ENCODE results near the gene LRP1.

Gene LRP1

DNA sequence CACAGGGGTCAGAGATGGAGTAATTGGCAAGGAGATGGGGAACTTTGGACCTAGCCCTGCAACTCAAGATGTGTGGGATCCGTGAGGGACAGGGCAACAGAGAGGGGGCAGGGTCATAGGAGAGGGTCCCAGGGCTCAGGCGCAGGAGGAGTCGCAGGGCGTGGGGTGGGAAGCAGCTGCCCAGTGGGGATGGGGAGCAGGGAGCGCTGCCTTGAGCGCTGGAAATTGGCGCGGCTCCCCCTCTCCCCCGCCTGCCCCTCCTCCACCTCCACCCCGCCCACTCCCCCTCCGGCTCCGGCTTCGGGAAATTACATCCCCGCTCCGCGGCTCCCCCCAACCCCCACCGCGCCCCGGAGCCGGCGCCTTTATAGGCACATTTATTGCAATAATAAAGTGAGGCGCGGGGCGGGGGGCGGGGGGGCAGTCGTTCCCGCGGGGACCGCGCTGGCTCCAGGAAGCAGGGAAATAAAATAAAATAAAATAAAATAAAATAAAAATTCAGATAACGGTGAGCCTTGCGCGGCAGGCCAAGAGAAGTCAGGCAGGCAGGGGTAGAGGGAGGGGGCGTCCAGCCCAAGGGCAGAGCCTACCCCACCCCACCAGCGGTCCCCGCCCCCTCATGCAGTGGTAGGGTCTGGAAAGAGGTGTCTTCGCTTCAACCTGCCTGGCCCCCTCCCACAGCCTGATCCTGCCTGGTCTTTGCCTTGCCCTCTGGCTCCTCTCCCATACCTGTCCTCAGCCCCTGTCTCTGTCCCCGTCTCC, 91.9 kb downstream of the LRP1 start:
- in situ Hi-C loops (cut with MboI; ENCODE audit: low sequenced_read_pairs), result no loop called here

DNA sequence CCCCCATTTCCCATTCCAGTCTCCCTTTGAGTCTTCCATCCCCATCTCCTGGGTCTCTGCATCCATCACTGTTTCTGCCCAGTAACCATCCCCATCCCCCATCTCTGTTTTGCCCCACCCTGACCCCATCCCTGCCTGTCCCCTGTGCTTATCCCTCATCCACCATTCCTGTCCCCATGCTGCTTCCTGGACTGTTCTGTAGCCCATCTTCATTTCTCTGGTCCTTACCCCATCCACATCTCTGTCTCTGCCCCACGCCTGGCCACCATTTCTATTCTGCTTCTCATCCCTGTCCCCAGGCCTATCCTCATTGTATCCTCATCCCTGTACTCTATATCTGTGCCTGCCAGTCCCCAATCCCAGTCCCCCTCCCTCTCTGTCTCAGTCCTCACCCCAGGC, 92.5 kb downstream of the LRP1 start:
- in situ Hi-C loops (cut with MboI; ENCODE audit: low sequenced_read_pairs), result no loop called here

DNA sequence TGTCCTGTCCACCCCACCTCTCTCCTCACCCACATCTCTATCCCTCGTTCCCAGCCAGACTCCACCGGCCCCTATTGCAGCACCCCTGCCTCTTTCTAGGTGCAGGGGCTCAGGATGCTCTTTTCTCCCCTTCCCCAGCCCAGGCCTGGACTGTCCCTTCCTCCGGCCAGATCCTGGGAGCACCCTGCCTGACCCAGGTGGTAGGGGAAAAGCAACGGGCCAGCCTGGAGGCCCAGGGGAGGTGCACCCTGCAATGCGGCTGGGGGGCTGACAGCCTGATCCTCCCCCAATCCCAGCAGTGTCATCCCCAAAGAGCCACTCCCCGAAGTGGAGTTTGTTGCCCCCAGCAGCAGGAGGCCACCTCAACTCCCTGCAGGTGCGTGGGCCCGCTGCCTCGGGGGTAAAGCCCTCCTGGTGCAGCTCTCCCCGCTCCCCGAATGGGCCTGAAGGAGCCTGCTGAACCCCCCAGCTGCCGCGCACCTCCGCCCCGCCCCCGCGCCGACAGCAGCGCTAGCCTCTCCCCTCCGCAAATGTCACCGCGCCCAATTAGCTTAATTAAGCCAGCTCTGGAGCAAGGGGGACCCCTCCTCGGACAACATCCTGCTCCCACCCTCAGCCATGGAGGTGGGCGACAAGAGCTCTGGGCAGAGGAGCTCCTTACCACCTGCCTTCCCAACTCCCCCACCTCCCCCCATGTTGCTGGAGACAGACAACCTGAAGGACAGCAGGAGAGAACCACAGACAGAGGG, 93.1 kb downstream of the LRP1 start:
- in situ Hi-C loops (cut with MboI; ENCODE audit: low sequenced_read_pairs), result no loop called here

DNA sequence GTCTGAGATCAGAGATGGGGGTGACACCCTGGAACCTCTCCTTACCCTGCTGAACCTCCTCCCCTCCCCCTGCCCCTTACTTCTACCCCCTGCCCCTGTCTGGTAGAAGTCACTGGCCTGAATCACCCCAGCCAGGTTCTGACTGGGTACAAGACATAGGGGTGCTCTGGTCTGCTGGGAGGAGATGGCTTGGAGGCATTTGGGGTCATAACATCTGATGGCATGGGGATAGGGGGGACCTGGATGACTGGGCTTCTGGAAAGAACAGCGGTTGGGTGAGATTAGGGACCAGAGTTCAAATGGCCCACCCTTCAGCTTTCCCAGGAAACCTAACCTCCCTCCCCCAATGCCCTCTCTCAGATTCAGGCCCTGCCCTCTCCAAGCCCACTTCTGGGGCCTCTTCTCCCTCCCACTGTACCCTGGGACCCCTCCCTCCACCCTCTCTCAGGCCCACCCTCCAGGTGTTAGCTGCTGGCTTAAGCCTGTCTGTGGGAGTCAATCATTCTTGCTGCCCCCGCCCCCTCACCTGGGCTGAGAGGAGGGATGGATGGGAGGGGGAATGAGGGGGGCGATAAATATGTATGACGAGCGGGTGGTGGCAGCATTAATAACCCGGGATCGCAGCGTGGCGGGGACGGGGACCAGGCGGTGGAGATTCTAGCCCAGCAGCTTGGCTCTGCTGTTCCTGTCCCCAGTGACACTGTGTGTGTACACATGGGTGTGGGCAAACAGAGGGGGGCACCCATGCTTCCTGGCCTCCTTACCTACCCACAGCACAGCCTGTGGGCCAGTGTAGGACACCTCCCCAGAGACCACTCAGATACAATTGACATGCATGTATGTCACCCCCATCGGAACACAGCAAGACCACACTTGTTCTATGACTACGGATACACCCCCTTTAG, 94.3 kb downstream of the LRP1 start:
- in situ Hi-C loops (cut with MboI; ENCODE audit: low sequenced_read_pairs), result no loop called here

DNA sequence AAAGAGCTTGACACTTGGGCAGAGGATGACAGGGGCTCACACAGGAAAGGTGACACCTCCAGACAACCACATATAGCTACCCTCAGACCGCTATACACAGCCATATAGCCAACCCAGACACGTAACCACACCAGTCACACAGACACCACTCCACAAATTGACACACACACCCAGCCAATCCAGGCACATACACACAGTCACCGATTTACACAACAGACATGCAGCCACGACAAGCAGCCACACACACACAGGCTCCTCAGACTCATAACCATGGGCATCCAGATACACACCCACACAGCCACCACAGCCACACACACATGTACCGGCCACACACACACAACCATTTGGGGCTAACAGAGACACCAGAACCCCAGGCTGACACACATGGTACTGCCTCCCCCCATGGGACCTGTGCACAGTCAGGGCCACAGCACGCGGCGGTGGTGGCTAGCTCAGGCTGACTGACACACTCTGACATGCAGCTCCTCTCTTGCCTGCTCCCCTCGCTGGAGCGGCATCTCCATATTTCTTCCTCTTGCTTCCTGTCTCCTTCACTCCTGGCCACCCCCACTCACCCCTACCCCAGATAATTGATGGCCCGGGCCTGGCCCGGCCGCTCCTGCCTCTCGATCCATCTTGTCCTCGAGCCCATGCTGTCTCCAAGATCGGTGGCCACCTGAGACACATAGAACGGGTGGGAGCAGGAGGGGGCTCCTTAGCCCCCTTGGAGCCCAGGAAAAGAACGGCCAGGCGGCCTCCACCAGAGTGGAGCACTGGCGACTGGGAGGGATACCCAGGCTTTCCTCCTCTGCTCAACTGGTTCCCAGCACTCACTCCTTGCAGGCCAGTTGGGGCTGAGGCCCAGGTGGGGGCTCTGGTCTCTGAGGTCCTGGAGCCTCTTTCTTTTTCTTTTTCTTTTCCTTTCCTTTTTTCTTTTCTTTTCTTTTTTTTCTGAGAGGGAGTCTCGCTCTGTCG, 95.2 kb downstream of the LRP1 start:
- in situ Hi-C loops (cut with MboI; ENCODE audit: low sequenced_read_pairs), result no loop called here

DNA sequence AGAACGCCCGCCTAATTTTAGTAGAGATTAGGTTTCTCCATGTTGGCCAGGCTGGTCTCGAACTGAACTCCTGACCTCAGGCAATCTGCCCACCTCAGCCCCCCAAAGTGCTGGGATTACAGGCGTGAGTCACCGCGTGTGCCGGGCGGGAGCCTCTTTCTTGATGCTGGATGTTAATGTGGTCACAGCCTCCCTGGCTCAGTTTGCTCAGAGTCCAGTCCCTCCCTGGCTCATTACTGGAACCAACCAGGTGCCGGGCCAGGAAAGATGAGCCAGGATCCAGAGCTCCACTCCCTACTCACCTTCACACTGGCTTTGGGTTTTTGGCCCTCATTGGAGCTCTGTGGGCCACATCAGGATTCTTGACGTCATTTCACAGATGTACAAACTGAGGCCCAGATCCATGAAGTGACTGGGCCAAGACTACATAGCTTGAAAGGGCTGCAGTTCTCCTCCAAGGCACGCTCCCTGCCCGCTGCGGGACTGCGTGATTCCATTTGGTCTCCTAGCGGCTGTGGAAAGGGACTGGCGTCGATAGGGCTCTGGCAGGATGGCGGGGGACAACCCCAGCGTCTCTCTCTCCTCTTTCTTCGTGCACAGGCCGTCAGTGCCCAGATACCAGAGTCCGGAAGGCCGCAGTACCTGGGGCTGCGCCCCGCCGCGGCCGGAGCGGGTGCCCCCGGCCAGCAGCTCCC, 96.1 kb downstream of the LRP1 start:
- in situ Hi-C loops (cut with MboI; ENCODE audit: low sequenced_read_pairs), result no loop called here

DNA sequence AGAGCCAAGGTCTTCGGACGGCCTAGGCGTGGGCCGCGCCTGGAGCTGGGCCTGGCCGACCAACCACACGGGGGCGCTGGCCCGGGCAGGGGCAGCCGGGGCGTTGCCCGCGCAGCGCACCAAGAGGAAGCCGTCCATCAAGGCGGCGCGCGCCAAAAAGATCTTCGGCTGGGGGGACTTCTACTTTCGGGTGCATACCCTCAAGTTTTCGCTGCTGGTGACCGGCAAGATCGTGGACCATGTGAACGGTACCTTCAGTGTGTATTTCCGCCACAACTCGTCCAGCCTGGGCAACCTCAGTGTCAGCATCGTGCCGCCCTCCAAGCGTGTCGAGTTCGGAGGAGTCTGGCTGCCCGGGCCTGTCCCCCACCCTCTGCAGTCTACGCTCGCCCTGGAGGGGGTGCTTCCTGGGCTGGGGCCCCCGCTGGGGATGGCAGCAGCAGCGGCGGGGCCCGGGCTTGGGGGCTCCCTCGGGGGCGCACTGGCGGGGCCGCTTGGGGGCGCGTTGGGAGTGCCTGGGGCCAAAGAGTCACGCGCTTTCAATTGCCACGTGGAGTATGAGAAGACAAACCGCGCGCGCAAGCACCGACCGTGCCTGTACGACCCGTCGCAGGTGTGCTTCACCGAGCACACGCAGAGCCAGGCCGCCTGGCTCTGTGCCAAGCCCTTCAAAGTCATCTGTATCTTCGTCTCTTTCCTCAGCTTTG, 96.8 kb downstream of the LRP1 start:
- in situ Hi-C loops (cut with MboI; ENCODE audit: low sequenced_read_pairs), result no loop called here

DNA sequence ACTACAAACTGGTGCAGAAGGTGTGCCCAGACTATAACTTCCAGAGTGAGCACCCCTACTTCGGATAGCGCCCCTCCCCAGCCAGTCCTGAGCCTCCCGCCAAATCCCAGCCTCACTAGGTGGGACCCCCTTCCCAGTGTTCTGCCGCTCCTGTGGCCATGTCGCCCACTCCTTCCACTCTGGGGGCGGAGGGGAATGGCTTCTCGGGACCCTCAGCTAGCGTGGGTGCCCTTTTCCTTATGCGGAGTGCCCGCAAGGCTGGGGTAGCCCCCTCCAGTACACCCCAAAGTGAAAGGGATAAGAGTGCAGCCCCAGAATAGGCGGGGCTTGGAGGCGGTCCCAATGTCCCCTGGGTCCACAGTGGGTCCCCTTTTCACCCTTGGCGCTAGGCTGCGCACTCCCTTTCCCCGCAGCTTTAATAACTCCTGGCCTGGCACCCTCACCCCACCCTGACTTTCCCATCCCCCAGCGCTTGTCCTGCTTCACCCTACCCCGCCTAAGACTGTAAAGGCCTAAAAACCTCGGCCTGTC, 97.5 kb downstream of the LRP1 start:
- in situ Hi-C loops (cut with MboI; ENCODE audit: low sequenced_read_pairs), result no loop called here

DNA sequence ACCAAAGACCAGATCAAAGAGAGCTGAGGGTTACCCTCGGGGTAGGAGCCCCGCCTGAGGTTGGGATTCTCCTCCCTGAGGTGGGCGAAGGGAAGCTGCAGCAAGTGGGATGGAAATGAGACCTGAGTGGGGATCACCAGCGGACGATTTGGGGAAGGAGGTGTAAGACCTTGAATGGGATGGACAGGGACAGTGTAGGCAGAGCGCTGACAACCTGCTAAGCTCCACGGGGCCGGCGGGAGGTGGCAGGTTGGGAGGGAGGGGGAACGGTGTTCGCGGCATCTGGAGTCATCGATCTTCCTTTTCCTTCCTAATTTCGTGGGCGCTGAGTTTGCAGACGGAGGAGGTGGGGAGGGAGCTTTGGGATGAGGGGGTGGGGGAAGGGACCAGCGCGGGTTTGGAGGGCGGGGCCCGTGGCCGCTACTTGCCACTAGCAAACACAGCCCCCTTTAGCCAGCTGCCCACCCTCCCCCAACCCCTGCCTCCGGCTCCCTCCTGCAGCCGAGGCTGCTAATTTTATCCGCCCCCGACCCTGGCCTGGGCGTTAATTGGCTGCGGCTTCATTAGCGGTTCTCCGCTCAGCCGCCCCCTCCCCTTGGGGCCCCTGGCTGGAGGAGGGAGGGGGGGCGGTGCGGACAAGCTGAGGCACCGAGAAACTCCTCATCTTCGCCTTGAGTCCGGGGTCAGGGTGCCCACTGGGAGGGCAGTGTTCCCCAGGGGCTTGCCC, 98.5 kb downstream of the LRP1 start:
- in situ Hi-C loops (cut with MboI; ENCODE audit: low sequenced_read_pairs), result no loop called here

DNA sequence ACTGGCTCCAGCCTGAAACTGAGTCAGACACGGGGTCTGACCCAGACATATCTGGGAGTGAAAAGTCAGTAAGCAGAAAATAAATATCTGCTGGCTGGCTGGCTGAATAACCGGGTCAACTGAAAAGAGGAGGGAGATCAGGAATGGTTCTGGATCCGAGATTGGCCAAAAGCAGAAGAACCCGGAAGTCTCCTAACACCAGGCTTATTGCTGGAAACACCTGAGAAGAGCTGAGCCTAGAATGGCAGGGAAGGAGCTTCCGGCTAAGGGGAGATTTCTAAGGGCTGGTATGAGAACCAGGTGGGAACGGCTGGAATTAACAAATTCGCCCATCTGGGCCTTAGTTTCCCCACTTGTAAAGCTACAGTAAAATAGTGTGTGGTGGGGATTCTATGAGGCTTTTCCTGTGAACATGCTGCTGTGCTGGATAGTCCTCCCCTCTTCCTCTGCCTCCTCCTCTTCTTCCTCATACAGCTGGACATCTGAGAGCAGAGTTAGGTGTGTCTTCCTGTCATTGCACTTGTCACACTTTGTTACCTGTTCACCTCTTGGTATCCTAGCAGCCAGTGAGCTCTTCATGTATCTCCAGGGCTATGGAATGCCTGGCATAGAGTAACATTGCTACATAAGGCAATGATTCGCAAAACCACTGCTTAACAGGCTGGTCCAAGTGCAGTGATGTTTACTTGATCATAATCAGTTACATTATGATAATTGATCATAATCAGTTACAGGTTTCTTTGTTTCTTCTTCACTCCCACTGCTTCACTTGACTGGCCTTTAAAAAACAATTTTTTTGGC, 99.2 kb downstream of the LRP1 start:
- in situ Hi-C loops (cut with MboI; ENCODE audit: low sequenced_read_pairs), result no loop called here

DNA sequence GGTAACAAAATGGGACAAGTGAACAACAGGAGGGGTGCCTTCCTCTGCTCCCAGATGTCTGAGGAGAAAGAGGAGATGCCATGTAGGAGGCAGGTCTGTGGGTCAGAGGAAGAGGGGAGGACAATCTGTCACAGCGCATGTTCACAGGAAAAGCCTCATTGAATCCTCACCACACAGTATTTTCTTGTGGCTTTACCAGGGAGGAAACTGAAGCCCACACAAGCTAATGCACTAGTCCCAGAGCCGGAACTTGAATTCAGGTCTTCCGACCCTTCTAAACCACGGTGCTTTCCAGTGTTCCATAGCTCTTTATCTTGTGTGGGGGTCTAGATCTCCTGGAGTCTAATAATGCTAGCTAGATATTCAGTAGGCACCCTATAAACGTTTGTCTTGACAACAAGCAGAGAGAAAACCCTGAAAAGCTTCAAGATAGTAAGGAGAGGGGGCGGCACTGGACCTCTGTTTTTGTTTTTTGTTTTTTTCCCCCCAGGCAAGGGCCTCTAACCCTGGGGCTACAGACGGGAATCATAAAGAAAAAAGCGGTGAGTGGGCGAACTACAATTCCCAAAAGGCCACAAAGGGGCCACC, 100.9 kb downstream of the LRP1 start:
- in situ Hi-C loops (cut with MboI; ENCODE audit: low sequenced_read_pairs), result no loop called here

DNA sequence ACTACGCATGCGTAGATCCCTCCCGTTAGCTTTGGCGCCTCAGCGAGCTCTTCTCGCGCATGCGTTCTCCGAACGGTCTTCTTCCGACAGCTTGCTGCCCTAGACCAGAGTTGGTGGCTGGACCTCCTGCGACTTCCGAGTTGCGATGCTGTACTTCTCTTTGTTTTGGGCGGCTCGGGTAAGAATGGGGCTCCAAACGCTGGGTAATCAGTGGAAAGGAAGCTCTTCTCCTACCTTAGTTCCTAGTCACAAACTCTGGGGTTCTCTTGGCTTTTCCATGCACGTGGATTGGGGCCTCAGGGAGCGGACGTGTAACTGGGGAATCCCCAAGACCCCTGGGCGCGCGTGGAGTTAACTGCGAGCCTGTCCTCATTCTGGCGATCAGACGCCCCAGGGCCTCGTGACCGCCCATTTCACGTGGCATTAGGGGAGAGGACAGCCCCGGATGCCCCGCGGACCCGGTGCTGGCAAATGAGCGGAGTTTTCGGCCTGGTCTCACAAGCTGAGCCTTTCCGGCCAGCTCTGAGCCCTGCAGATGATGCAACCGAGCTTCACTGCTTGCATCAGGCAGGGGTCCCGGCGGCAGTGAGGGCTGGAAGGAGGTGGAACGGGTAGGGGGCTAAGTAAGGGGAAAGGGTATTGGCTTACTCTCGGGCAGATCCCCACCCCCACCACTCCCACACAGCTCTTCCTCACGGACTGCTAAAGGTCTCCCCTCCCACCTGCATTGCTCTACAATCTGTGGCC, 101.5 kb downstream of the LRP1 start, which contains the start of gene SHMT2:
Gene SHMT2 (plus strand): TSS at position 78 of the 747 bp plus-strand sequence. CDS start 68 bp downstream, at position 146.
- in situ Hi-C loops (cut with MboI; ENCODE audit: low sequenced_read_pairs), result no loop called here

DNA sequence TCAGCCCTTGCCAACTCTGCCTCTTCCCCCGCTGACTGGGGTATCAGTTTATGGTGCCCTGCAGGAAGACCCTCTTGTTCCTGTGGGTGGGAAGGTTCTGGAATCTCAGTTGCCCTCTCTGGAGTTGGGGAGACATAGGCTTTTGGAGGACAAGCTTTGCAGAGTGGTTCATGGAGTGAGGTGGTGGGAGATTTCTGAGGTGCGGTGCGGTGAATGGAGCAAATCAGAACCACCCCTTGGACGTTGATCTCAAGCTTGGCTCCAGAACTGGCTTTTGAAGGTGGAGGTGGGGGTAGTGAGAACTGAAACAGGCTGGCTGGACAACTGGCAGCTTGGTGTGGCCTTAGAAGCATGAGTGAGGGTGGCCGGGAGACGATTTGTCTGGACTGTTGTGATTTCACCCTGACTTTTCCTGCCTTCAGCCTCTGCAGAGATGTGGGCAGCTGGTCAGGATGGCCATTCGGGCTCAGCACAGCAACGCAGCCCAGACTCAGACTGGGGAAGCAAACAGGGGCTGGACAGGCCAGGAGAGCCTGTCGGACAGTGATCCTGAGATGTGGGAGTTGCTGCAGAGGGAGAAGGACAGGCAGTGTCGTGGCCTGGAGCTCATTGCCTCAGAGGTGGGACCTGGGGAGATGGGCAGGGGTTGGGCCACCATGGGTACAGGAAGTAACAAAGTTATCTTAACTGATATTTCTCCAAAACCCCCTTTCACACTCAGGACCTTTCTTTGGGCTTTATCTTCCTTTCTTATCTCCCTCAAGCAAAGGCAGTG, 102.3 kb downstream of the LRP1 start:
- in situ Hi-C loops (cut with MboI; ENCODE audit: low sequenced_read_pairs), result no loop called here

DNA sequence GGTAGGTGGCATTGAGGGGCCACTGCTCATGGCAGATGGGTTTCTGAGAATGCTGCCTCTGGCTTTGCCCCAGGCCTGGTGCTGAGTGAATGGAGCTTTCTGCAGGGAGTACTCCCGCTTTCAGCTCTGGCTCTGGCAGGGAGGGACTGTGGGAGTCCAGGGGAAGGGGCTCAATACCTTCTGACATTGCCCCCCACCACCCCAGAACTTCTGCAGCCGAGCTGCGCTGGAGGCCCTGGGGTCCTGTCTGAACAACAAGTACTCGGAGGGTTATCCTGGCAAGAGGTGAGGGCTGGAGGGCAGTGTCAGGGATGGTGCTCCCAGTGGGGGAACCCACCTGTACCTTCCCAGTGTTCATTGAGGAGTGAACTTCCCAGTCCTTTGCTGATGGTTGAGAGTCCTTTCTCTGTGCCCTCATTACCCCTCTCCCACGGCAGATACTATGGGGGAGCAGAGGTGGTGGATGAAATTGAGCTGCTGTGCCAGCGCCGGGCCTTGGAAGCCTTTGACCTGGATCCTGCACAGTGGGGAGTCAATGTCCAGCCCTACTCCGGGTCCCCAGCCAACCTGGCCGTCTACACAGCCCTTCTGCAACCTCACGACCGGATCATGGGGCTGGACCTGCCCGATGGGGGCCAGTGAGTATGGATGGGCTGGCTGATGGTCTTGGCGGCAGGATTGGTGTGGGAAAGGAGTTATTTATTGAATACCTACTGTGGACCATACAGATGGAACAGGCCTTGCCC, 103.2 kb downstream of the LRP1 start:
- in situ Hi-C loops (cut with MboI; ENCODE audit: low sequenced_read_pairs), result no loop called here

Measured in hTERT RPE-1 (cell line).